GM18951 (cell line): ENCODE results near the gene PCCA.

ENCODE experiments used
- POLR2A ChIP-seq: IDR thresholded peaks from 4 replicates; pipeline ENCODE4 v1.6.1; 2011; ENCODE audit warnings: mild to moderate bottlenecking; ENCODE audit not compliant: insufficient read length, insufficient read depth; ENCODE audit errors: extremely low read depth
- in situ Hi-C: fragments of 300-500 bp; cut with MboI; formaldehyde crosslinking; loops from one replicate; pipeline ENCODE4 v1.12.0; 2022; ENCODE audit warnings: low sequenced_read_pairs, mixed read lengths, inconsistent platforms; ENCODE audit not compliant: unreplicated experiment

The PCCA gene

DNA sequence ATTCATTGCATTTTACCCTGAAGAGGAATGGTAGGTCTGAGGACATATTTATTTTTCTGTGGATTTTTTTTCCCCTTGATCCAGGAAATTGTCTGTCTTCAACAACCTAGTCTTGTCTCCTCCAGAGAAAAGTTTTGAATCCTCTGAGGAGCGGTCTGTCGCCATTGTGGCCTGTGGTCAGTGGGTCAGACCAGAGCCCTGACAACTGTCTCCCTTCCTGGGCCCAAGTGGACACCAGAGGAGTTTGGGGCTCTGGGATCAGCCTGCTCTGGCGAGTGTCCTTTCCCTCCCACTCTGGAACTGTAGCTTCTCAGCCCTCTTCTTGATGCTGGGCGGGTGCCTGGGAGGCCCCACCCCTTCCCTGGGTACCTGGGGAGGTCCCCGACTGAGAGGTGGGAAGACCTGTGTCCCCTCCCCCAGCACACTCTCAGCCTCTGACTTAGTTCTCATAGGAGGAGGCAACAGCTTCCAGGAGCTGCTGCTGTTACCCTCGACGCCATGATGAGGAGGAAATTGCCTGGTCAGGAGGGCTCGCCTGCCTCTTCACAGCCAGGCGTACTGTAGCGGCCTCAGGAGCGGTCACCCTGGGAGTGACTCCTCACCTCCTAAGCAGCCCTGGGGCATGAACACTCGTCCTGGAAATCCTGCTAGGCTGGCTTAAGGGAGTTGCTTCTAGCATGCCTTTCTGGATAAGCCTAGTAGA is 389.4 kb downstream of the PCCA start:
- in situ Hi-C loops: no loop called here
- TF ChIP-seq POLR2A: no peak

- TF ChIP-seq POLR2A: no peak
- in situ Hi-C loops: no loop called here
These were observed 391.8 kb downstream of the PCCA start for GRCh38 chr13:100480676-100481075.

GRCh38 chr13:100483139-100483538 is 394.2 kb downstream of the PCCA start:
- in situ Hi-C loops: no loop called here
- no peak for TF ChIP-seq POLR2A

DNA sequence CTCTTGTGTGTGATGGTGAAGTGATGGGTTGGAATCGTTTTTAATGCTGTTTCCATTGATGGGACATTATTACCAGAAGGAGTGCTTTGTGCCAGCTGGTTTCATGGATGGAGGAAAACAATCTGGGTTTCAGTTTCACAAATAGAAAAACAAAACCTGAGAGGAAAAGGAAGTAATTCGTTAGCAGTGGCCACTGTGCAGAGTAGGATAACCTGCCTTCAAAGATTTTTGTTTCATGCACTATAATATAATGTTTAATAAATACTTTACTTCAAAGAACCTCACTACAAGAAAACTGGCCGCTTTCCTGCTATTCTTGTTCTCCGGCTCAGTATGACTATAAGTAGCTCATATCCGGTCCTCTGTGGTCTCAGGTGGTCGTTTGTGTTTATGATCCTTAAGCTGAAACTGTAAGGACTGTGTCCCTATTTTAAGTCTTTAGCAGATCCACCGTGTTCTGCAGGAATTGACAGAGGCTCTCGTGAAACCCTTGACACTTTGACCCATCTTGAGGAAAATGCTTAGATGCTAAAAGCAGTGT is 395.0 kb downstream of the PCCA start:
- TF ChIP-seq POLR2A: no peak
- in situ Hi-C loops: no loop called here

DNA sequence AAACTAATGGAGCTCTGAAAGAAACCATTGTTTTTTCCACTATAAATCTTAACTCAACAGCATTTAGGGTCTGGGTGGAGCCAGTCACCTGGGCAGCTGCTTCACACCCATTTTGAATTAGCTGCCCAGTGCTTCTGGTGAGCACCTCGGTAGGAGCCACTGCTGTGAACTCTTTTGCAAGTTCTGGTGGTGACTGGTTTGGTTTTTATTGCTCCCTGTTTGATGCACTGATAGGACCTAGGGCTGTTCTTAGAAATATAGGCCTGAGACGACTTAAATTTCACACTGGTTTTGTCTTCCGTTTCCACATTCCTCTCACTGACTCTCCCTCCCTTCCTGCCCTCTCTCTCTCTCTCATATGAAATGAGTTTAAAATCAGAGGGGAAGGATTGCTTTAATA is 395.8 kb downstream of the PCCA start:
- TF ChIP-seq POLR2A: no peak
- in situ Hi-C loops: no loop called here

DNA sequence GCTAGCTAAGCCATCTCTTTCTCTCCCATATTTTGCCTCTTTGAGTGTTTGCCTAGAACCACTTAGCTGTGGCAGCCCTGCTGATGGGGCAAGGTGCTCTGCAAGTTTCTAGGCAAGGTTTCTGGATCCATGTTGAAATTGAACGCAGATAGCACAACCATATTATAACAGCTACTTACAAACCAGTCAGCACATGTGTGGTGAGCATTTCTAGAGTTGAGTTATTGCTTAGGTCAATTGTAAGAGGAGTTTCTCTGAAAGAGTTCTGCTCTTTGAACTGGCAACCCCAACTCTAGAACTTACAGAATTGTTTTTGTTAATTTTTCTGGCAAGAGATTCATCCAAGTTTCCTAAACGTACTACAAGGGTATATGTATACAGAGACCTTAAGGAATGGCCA is 396.4 kb downstream of the PCCA start:
- in situ Hi-C loops: no loop called here
- no peak for TF ChIP-seq POLR2A

DNA sequence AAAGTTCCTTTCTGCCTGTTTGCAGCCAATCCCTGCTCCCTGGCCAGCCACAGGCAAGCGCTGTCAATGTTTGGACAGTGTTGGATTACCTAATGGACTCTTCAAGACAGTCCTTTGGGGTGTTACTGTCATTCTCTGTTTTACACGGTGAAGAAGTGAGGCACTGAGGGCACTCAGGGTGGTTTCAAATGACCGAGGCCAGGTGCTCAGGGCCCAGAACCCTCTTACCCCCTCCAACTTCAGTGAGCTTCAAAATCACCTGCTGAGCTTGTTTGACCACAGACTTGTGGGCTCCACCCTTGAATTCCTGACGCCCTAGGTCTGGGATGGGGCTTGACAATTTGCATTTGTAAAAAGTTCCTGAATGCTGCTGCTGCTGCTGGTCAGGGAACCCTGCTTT is 401.8 kb downstream of the PCCA start:
- no peak for TF ChIP-seq POLR2A
- in situ Hi-C loops: no loop called here

- TF ChIP-seq POLR2A: no peak
- in situ Hi-C loops: no loop called here
These were observed 402.4 kb downstream of the PCCA start for GRCh38 chr13:100491164-100491842.

GRCh38 chr13:100493418-100493817 is 404.5 kb downstream of the PCCA start:
- in situ Hi-C loops: no loop called here
- TF ChIP-seq POLR2A: no peak

DNA sequence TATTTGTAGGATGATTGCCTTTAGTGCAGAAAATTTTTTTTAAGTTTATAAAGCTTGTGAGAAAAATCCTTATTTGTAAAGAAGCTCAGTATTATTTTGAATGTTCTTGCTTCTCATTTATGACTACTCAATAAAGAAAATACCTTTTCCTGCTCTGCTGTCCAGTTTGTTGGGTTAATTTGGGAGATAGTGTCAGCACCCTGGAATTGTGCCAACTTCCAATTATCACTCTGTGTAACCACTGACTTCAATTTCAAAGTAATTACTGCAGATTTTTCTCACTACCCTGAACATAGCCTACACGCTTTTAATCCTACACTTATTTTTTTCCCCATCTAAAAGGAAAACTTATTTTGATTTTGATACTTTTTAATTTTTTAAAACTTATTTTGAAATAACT is 406.6 kb downstream of the PCCA start:
- no peak for TF ChIP-seq POLR2A
- in situ Hi-C loops: no loop called here

DNA sequence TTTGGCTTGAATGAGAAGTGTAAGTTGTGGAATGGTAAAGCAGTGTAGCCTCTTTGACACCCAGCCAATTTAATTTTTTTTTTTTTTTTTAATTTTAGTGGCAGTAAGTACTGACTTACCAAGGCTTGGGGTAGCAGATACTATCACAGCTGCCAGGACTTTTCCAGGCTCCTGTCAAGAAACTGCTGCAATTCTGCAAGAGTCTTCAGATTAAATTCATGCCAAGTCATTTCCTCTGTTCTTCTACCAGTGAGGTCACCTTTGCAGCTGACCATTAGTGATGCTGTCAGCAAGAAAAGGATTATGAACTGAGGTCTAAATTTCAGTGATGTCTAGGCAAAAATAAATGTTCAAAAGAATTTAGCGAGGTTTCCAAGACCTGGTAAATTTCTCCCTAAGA is 408.5 kb downstream of the PCCA start:
- no peak for TF ChIP-seq POLR2A
- in situ Hi-C loops: no loop called here

DNA sequence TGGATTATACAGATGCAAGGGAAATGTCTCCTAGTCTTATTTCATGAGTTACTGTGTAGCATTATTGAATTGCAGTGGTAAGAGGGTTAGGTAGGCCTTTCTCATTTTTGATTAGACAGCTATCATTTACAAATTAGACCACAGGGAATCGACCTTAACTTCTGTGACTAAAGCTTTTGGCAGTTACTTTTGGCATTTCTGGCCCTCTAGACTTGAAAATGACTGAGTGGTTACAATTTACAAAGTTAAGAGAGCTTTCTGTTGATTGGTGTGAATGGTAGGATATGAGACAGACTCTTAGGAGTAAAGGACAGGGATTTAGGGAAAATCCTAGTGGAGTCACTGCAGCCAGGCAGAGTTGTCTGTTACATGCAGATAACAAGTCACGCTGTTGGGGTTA is 413.6 kb downstream of the PCCA start:
- in situ Hi-C loops: loop anchor here (25.0 kb wide), 2 partner anchors 590 to 840 kb away; no protein-coding TSS in a partner anchor
- no peak for TF ChIP-seq POLR2A

DNA sequence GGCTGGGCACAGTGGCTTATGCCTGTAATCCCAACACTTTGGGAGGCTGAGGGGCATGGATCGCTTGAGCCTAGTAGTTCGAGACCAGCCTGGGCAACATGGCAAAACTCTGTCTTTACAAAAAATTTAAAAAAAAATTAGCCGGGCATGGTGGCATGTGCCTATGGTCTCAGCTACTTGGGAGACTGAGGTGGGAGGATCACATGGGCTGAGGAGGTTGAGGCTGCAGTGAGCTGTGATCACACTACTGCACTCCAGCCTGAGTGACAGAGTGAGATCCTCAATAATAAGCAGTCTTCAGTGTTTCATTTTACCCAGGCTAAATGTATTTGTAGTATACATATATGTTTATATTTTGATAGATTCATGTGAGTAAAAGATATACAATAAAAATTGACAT is 414.7 kb downstream of the PCCA start:
- no peak for TF ChIP-seq POLR2A
- in situ Hi-C loops: loop anchor here (25.0 kb wide), 2 partner anchors 591 to 841 kb away; no protein-coding TSS in a partner anchor

- in situ Hi-C loops: loop anchor here (25.0 kb wide), 2 partner anchors 594 to 844 kb away; no protein-coding TSS in a partner anchor
- TF ChIP-seq POLR2A: no peak
These were observed 417.3 kb downstream of the PCCA start for GRCh38 chr13:100506154-100506553.
